ENCODE data around the gene FSTL4. TPM values are rescaled to one million over a fixed set of nuclear protein-coding genes. Genes with fewer than 3 reads are reported as not detected.

FSTL4 gene
- total and polyA plus RNA-seq, 2 experiments from 2014 or later: 1.4 to 2.8 TPM

DNA sequence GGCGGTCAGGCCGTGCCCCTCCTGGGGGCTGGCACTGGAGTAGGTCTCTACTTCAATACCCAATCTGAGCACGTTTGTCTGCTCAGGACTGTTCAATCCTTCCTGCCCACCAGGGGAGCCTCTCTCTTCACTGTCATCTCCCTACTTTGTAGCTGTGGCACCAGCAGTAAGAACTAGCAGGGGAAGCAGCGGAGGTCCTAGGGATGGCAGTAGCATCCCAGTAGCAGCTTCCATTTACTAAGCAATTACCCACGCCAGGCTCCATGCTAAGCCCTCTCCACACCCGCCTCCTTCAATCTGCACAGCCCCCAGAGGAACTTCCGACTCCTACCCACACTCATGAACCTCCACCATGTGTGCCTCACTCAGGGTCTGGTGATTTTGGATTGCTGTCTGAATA lies 31.7 kb downstream of the FSTL4 start:
- no peak for DNase-seq (ENCODE audit: low spot score)
- H3K9me3 Mint-ChIP-seq: no peaks in the 10 kb centered on the region
- H3K4me3 Mint-ChIP-seq: no peak overlapping the region
- H3K27ac ChIP-seq (ENCODE audit: low read depth): no peak overlapping the region
- no peaks in the 10 kb centered on the region for H3K36me3 Mint-ChIP-seq (ENCODE audit: low read depth)
- no peak overlapping the region for H3K27ac Mint-ChIP-seq
- H3K9me2 ChIP-seq (ENCODE audit: insufficient read depth): no peaks in the 10 kb centered on the region
- H3K4me2 ChIP-seq: no peak overlapping the region
- TF ChIP-seq, protein P1, sequence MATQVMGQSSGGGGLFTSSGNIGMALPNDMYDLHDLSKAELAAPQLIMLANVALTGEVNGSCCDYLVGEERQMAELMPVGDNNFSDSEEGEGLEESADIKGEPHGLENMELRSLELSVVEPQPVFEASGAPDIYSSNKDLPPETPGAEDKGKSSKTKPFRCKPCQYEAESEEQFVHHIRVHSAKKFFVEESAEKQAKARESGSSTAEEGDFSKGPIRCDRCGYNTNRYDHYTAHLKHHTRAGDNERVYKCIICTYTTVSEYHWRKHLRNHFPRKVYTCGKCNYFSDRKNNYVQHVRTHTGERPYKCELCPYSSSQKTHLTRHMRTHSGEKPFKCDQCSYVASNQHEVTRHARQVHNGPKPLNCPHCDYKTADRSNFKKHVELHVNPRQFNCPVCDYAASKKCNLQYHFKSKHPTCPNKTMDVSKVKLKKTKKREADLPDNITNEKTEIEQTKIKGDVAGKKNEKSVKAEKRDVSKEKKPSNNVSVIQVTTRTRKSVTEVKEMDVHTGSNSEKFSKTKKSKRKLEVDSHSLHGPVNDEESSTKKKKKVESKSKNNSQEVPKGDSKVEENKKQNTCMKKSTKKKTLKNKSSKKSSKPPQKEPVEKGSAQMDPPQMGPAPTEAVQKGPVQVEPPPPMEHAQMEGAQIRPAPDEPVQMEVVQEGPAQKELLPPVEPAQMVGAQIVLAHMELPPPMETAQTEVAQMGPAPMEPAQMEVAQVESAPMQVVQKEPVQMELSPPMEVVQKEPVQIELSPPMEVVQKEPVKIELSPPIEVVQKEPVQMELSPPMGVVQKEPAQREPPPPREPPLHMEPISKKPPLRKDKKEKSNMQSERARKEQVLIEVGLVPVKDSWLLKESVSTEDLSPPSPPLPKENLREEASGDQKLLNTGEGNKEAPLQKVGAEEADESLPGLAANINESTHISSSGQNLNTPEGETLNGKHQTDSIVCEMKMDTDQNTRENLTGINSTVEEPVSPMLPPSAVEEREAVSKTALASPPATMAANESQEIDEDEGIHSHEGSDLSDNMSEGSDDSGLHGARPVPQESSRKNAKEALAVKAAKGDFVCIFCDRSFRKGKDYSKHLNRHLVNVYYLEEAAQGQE (IDR thresholded peaks at IDR 0.05; ENCODE audit: unreplicated experiment): no peak
- TF ChIP-seq ZNF114 (CRISPR knock-in tag; IDR thresholded peaks at IDR 0.05) (no peak), ETS1 (IDR thresholded peaks at IDR 0.05) (no peak), EZH2phosphoT487 (IDR thresholded peaks at IDR 0.05; ENCODE audit: unreplicated experiment) (no peak), NANOG (IDR thresholded peaks at IDR 0.05; ENCODE audit: borderline replicate concordance) (no peak), STAT1 (IDR thresholded peaks at IDR 0.05; ENCODE audit: unreplicated experiment) (no peak), ZNF331 (CRISPR knock-in tag; IDR thresholded peaks at IDR 0.05; ENCODE audit: low read depth) (no peak), POLR2AphosphoS5 (IDR thresholded peaks at IDR 0.05; ENCODE audit: low read depth) (no peak)
- TF ChIP-seq, protein P2, sequence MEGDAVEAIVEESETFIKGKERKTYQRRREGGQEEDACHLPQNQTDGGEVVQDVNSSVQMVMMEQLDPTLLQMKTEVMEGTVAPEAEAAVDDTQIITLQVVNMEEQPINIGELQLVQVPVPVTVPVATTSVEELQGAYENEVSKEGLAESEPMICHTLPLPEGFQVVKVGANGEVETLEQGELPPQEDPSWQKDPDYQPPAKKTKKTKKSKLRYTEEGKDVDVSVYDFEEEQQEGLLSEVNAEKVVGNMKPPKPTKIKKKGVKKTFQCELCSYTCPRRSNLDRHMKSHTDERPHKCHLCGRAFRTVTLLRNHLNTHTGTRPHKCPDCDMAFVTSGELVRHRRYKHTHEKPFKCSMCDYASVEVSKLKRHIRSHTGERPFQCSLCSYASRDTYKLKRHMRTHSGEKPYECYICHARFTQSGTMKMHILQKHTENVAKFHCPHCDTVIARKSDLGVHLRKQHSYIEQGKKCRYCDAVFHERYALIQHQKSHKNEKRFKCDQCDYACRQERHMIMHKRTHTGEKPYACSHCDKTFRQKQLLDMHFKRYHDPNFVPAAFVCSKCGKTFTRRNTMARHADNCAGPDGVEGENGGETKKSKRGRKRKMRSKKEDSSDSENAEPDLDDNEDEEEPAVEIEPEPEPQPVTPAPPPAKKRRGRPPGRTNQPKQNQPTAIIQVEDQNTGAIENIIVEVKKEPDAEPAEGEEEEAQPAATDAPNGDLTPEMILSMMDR (conservative IDR thresholded peaks at IDR 0.05; ENCODE audit: low read depth in 2 of 2): no peak
- TF ChIP-seq, protein P3, sequence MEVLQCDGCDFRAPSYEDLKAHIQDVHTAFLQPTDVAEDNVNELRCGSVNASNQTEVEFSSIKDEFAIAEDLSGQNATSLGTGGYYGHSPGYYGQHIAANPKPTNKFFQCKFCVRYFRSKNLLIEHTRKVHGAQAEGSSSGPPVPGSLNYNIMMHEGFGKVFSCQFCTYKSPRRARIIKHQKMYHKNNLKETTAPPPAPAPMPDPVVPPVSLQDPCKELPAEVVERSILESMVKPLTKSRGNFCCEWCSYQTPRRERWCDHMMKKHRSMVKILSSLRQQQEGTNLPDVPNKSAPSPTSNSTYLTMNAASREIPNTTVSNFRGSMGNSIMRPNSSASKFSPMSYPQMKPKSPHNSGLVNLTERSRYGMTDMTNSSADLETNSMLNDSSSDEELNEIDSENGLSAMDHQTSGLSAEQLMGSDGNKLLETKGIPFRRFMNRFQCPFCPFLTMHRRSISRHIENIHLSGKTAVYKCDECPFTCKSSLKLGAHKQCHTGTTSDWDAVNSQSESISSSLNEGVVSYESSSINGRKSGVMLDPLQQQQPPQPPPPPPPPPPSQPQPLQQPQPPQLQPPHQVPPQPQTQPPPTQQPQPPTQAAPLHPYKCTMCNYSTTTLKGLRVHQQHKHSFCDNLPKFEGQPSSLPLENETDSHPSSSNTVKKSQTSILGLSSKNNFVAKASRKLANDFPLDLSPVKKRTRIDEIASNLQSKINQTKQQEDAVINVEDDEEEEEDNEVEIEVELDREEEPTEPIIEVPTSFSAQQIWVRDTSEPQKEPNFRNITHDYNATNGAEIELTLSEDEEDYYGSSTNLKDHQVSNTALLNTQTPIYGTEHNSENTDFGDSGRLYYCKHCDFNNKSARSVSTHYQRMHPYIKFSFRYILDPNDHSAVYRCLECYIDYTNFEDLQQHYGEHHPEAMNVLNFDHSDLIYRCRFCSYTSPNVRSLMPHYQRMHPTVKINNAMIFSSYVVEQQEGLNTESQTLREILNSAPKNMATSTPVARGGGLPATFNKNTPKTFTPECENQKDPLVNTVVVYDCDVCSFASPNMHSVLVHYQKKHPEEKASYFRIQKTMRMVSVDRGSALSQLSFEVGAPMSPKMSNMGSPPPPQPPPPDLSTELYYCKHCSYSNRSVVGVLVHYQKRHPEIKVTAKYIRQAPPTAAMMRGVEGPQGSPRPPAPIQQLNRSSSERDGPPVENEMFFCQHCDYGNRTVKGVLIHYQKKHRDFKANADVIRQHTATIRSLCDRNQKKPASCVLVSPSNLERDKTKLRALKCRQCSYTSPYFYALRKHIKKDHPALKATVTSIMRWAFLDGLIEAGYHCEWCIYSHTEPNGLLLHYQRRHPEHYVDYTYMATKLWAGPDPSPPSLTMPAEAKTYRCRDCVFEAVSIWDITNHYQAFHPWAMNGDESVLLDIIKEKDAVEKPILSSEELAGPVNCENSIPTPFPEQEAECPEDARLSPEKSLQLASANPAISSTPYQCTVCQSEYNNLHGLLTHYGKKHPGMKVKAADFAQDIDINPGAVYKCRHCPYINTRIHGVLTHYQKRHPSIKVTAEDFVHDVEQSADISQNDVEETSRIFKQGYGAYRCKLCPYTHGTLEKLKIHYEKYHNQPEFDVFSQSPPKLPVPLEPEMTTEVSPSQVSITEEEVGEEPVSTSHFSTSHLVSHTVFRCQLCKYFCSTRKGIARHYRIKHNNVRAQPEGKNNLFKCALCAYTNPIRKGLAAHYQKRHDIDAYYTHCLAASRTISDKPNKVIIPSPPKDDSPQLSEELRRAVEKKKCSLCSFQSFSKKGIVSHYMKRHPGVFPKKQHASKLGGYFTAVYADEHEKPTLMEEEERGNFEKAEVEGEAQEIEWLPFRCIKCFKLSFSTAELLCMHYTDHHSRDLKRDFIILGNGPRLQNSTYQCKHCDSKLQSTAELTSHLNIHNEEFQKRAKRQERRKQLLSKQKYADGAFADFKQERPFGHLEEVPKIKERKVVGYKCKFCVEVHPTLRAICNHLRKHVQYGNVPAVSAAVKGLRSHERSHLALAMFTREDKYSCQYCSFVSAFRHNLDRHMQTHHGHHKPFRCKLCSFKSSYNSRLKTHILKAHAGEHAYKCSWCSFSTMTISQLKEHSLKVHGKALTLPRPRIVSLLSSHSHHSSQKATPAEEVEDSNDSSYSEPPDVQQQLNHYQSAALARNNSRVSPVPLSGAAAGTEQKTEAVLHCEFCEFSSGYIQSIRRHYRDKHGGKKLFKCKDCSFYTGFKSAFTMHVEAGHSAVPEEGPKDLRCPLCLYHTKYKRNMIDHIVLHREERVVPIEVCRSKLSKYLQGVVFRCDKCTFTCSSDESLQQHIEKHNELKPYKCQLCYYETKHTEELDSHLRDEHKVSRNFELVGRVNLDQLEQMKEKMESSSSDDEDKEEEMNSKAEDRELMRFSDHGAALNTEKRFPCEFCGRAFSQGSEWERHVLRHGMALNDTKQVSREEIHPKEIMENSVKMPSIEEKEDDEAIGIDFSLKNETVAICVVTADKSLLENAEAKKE (CRISPR knock-in tag; IDR thresholded peaks at IDR 0.05): no peak
- no peak overlapping the region for H3K4me3 ChIP-seq
- ATAC-seq: peak; percentile 36; the same call in 2 of the 3 replicates
- no peaks in the 10 kb centered on the region for H3K79me2 ChIP-seq (replicated peaks; ENCODE audit: insufficient read depth)
- H4K20me1 ChIP-seq (replicated peaks; ENCODE audit: insufficient read depth): no peaks in the 10 kb centered on the region; the same call in 1 of the 2 replicates
- H2AFZ ChIP-seq: no peak overlapping the region
- H3K36me3 ChIP-seq (ENCODE audit: insufficient read depth): no peaks in the 10 kb centered on the region
- no peaks in the 10 kb centered on the region for H3K27me3 ChIP-seq (ENCODE audit: insufficient read depth)
- H3K4me1 ChIP-seq (ENCODE audit: insufficient read depth): peaks cover 6% of the 10 kb centered on the region; the same call in 1 of the 2 replicates
- H3K27me3 Mint-ChIP-seq (ENCODE audit: insufficient read depth, low read depth, poor library complexity): peaks cover 13% of the 10 kb centered on the region
- H3K4me1 Mint-ChIP-seq: peaks cover 13% of the 10 kb centered on the region
- no peaks in the 10 kb centered on the region for H3F3A ChIP-seq (replicated peaks; ENCODE audit: low read depth)
